GM12878 (cell line): ENCODE results near the gene KRT80. TPM values are rescaled to one million over a fixed set of nuclear protein-coding genes. Genes with fewer than 3 reads are reported as not detected.

Source experiments
- ATAC-seq: fragments of 200-7000 bp; cut with Tn5 transposase; 3 replicates; pipeline ENCODE4 v1.9.1; 2020; ENCODE audit warnings: mild to moderate bottlenecking, moderate library complexity
- BruUV-seq: library from RNA; stranded (reverse); fragments of 400-500 nt; replicated peaks from 2 replicates; lab custom pipeline; 2021; lab: Mats Ljungman, UMichigan
- CTCF ChIA-PET: fragments of 300-600 bp; sonication (Branson Sonifier 250); formaldehyde crosslinking; extraction: SDS; loops from one replicate; lab custom pipeline; 2021; ENCODE audit warnings: inconsistent platforms; lab: Yijun Ruan, JAX
- POLR2A ChIA-PET: fragments of 350-600 bp; formaldehyde crosslinking; extraction: SDS; loops from one replicate; lab custom pipeline; 2021; ENCODE audit warnings: inconsistent platforms; lab: Charles Lee
- RAD21 ChIA-PET: fragments of 300-600 bp; sonication (Branson Sonifier 250); formaldehyde crosslinking; loops from one replicate; lab custom pipeline; 2023; ENCODE audit warnings: antibody characterized with exemption; ENCODE audit not compliant: unreplicated experiment; lab: Charles Lee
- SMC1A ChIA-PET: fragments of 300-600 bp; sonication (Branson Sonifier 250); formaldehyde crosslinking; loops from one replicate; lab custom pipeline; 2023; ENCODE audit not compliant: unreplicated experiment, uncharacterized antibody; lab: Charles Lee
- DNase-seq: peaks from one replicate; pipeline ENCODE4 v3.0.0-alpha.2; 2011; ENCODE audit warnings: low read depth, low spot score
- FAIRE-seq: peaks from 3 replicates; lab custom pipeline; 2011; peaks lifted over from hg19 to GRCh38; lab: Jason Lieb, UNC
- H2AFZ ChIP-seq: 2 replicates; pipeline ENCODE4 v1.6.0; 2011; ENCODE audit warnings: low read depth, low read length, control low read depth; ENCODE audit not compliant: control insufficient read depth
- H3K27ac ChIP-seq: 2 replicates; pipeline ENCODE4 v1.5.1; 2011; ENCODE audit warnings: control low read depth; ENCODE audit not compliant: control insufficient read depth, insufficient read depth
- H3K27me3 ChIP-seq, 2 experiments: replicated peaks in 1 of 2; 2 replicates each; pipeline versions ENCODE4 v1.6.0 to v1.6.1; 2011; ENCODE audit warnings: low read length in 1 of 2; ENCODE audit not compliant: control insufficient read depth in 2 of 2, insufficient read depth in 2 of 2
- H3K36me3 ChIP-seq, 2 experiments: 2 replicates each; pipeline ENCODE4 v1.5.1; 2011; ENCODE audit warnings: low read length in 1 of 2; ENCODE audit not compliant: control insufficient read depth in 2 of 2, insufficient read depth in 2 of 2
- H3K4me1 ChIP-seq: 2 replicates; pipeline ENCODE4 v1.6.1; 2011; ENCODE audit warnings: mild to moderate bottlenecking, low read length, moderate library complexity, mixed read lengths; ENCODE audit not compliant: control insufficient read depth, insufficient read depth
- H3K4me2 ChIP-seq: 2 replicates; pipeline ENCODE4 v1.6.0; 2011; ENCODE audit warnings: control low read depth; ENCODE audit not compliant: control insufficient read depth, insufficient read depth
- H3K4me3 ChIP-seq: fragments of 200-600 bp; sonication (generic); 2 replicates; pipeline ENCODE4 v1.5.1; 2016
- H3K79me2 ChIP-seq: 2 replicates; pipeline ENCODE4 v1.6.0; 2011; ENCODE audit warnings: low read length; ENCODE audit not compliant: control insufficient read depth, insufficient read depth
- H3K9ac ChIP-seq: 2 replicates; pipeline ENCODE4 v1.8.0; 2011; ENCODE audit warnings: low read length, control low read depth, mixed read lengths; ENCODE audit not compliant: control insufficient read depth, insufficient read depth
- H3K9me3 ChIP-seq: replicated peaks from 3 replicates; pipeline ENCODE4 v1.5.1; 2011; ENCODE audit warnings: mild to moderate bottlenecking, low read length; ENCODE audit not compliant: control insufficient read depth, insufficient read depth
- H4K20me1 ChIP-seq: 2 replicates; pipeline ENCODE4 v1.6.0; 2011; ENCODE audit not compliant: control insufficient read depth, insufficient read depth
- CEBPB ChIP-seq, 2 experiments: fragments of 150-350 bp in 1 of 2; IDR thresholded peaks; 2 replicates each; pipeline ENCODE4 v1.6.1; 2012 to 2014; ENCODE audit warnings: low read depth in 2 of 2, low read length in 2 of 2, borderline replicate concordance in 1 of 2, inconsistent platforms in 1 of 2
- LARP7 ChIP-seq: fragments of 450-650 bp; IDR thresholded peaks from 2 replicates; pipeline ENCODE4 v1.6.1; 2017; ENCODE audit warnings: mild to moderate bottlenecking
- PAX5 ChIP-seq: IDR thresholded peaks from 2 replicates; pipeline ENCODE4 v1.6.1; 2011; ENCODE audit warnings: low read depth, low read length, borderline replicate concordance
- SIX5 ChIP-seq: IDR thresholded peaks from 2 replicates; pipeline ENCODE4 v1.6.1; 2011; ENCODE audit warnings: mild to moderate bottlenecking, low read depth, low read length, moderate library complexity; ENCODE audit not compliant: severe bottlenecking
- ZNF207 ChIP-seq: fragments of 450-650 bp; IDR thresholded peaks from 2 replicates; pipeline ENCODE4 v1.6.1; 2014; ENCODE audit warnings: antibody characterized with exemption, mild to moderate bottlenecking, borderline replicate concordance
- WGBS: methylation state at CpG from one replicate; pipeline ENCODE4 v1.1.6; 2016; ENCODE audit warnings: low lambda C conversion rate; ENCODE audit not compliant: insufficient replicate concordance, insufficient coverage; ENCODE audit errors: missing lambda C conversion rate; 5-methylcytosine and 5-hydroxymethylcytosine counted together
- in situ Hi-C: fragments of 300-500 bp; cut with MboI; formaldehyde crosslinking; loops from 9 replicates; pipeline ENCODE4 v1.14.3; 2018; ENCODE audit warnings: mixed read lengths
- intact Hi-C: fragments of 100-400 bp; cut with micrococcal nuclease; formaldehyde crosslinking; loops from one replicate; pipeline ENCODE4 v1.14.2; 2022; ENCODE audit not compliant: unreplicated experiment
- polyA plus RNA-seq, 11 experiments: library from polyadenylated mRNA; depleted of rRNA in 4 of 11; unstranded in 6 of 11; stranded (reverse) in 5 of 11; fragments of >200 nt; fragmentation: Nextera tagmentation in 4 of 11; fragmentation: Illumina TruSeq in 1 of 11; extraction: Ambion mirVana in 4 of 11; extraction: Trizol in 1 of 11; gene quantifications; 1 replicate in 1 of 11; 2 replicates in 10 of 11; pipeline versions ENCODE4 v1.2.1 to v1.2.3, GENCODE V29; 2011 to 2016; ENCODE audit warnings: inconsistent platforms in 2 of 11, missing spikeins in 2 of 11, low read depth in 1 of 11
- total RNA-seq, 4 experiments: library from RNA; depleted of rRNA in 3 of 4; stranded (reverse); fragments of >200 nt in 3 of 4; fragmentation: Illumina TruSeq in 1 of 4; extraction: Trizol in 1 of 4; gene quantifications; 2 replicates each; pipeline versions ENCODE4 v1.2.1 to v1.2.3, GENCODE V29; 2013 to 2021

The KRT80 gene
- total and polyA plus RNA-seq, 10 of the 15 experiments (the other 5 are each of a cell fraction or from before 2014, with no cell fraction given), result 0.01 TPM; not detected in 9

DNA sequence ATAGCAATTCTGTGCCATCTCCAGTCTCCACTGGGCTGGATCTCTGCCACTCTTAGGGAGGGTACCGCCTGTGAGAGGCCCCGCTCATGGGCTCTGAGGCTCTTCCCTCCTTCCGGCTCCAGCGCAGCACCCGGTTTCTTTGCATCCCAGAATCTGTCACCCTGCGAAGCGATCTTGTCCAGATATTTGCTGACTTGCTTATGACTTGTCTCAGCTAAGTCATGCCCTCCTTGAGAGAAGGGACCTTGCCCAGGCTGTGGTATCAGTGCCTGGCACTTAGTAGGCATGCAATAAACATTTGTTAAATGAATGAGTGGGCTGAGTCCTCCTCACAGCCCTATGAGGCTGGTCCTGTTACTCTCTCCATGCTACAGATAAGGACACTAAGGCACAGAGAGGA is 13.4 kb downstream of the KRT80 start:
- Histone ChIP-seq H2AFZ (no peak overlapping the region), H3K27me3 (no peaks in the 10 kb centered on the region; a peak in 1 of 4 replicates), H3K36me3 (no peaks in the 10 kb centered on the region), H3K27ac (no peak overlapping the region), H3K9me3 (no peaks in the 10 kb centered on the region), H3K4me1 (no peaks in the 10 kb centered on the region; the same call in 1 of the 2 replicates), H3K4me3 (no peak overlapping the region), H3K4me2 (no peak overlapping the region), H3K9ac (no peak overlapping the region), H3K79me2 (no peaks in the 10 kb centered on the region), H4K20me1 (no peaks in the 10 kb centered on the region)
- BruUV-seq, result no TSS peak
- ATAC-seq, result no peak
- in situ Hi-C loops (no loop called here), intact Hi-C loops (no loop called here)
- no peak for TF ChIP-seq PAX5
- TF ChIP-seq SIX5, result no peak
- no peak for TF ChIP-seq ZNF207
- TF ChIP-seq CEBPB (IDR thresholded peaks at IDR 0.05; ENCODE audit: borderline replicate concordance in 1 of 2, low read depth in 2 of 2, low read length in 2 of 2), result no peak
- TF ChIP-seq LARP7, result no peak
- POLR2A ChIA-PET, result no interaction called here
- SMC1A ChIA-PET, result no interaction called here
- RAD21 ChIA-PET, result no interaction called here
- no peak for FAIRE-seq
- WGBS, result 67% methylated on average over 7 of the region's 7 CpGs
- CTCF ChIA-PET, result interaction anchor here (1.4 kb wide), 1 partner anchor 43 kb away, joined by 4 read pairs; no protein-coding TSS in a partner anchor
- DNase-seq, result no peak
